Esophagus (tissue), 2 donors: ENCODE results near the gene RPS14. TPM values are rescaled to one million over a fixed set of nuclear protein-coding genes. Genes with fewer than 3 reads are reported as not detected.

Source experiments
- H3K27ac ChIP-seq, 2 donors: one replicate each; pipeline ENCODE4 v1.5.1; 2013; ENCODE audit warnings: low read depth in 2 of 2, mild to moderate bottlenecking in 2 of 2, inconsistent platforms in 1 of 2, low read length in 1 of 2, moderate library complexity in 1 of 2
- H3K27me3 ChIP-seq, 2 donors: one replicate each; pipeline ENCODE4 v1.6.1; 2013; ENCODE audit warnings: low read length in 2 of 2, control low read depth in 1 of 2, mild to moderate bottlenecking in 1 of 2; ENCODE audit not compliant: insufficient read depth in 2 of 2, control insufficient read depth in 1 of 2
- H3K36me3 ChIP-seq, 2 donors: one replicate each; pipeline ENCODE4 v1.6.1; 2013; ENCODE audit warnings: low read length in 1 of 2; ENCODE audit not compliant: control insufficient read depth in 2 of 2, insufficient read depth in 2 of 2
- H3K4me1 ChIP-seq, 2 donors: one replicate each; pipeline ENCODE4 v1.6.1; 2013; ENCODE audit warnings: low read length in 1 of 2; ENCODE audit not compliant: control insufficient read depth in 2 of 2, insufficient read depth in 2 of 2
- H3K4me3 ChIP-seq, 2 donors: one replicate each; pipeline ENCODE4 v1.5.1; 2013; ENCODE audit warnings: low read length in 2 of 2, mild to moderate bottlenecking in 2 of 2, low read depth in 1 of 2, moderate library complexity in 1 of 2
- H3K9me3 ChIP-seq, 2 donors: one replicate each; pipeline ENCODE4 v1.6.1; 2013; ENCODE audit warnings: mild to moderate bottlenecking in 2 of 2, low read depth in 1 of 2, low read length in 1 of 2, moderate library complexity in 1 of 2; ENCODE audit not compliant: control insufficient read depth in 2 of 2, insufficient read depth in 1 of 2
- WGBS, 2 donors: extraction: QIAGEN DNeasy Blood & Tissue Kit; methylation state at CpG; one replicate each; pipeline ENCODE4 v1.1.7; 2013; 5-methylcytosine and 5-hydroxymethylcytosine counted together
- polyA plus RNA-seq, 2 donors: library from polyadenylated mRNA; stranded (reverse); fragments of 200-250 nt; gene quantifications; one replicate each; pipeline ENCODE4 v1.2.3, GENCODE V29; 2013
- donor health status: healthy with polysubstance abuse.
- donor health status: Bipolar disorder and iron deficiency.

RPS14 gene
- polyA plus RNA-seq, 2 donors: 2,283 to 4,187 TPM

DNA sequence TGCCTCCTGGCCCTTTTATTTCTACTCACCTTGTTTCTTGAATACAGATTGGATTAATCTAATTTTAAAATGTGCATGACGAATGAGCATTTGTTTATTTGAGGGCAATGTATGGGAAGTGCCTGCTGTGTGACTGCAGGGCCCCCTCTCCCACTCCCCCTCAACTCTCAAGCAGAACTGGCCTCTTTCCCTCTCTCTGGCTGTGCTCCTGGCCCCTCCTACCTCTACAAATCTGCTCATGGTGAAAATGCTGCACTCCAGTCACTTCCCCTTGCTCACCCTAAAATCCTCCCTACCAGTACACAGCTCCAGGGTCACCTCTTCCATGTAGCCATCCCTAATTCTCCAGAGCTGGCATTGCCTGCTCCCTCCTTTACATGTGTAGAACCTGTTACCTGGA lies 41.2 kb upstream of the RPS14 start:
- Histone ChIP-seq H3K36me3 (peaks cover 0 to 3% of the 10 kb centered on the region in 2 donors), H3K27ac (peak overlapping the region; percentile 92 to 98), H3K27me3 (no peaks in the 10 kb centered on the region), H3K9me3 (no peaks in the 10 kb centered on the region), H3K4me3 (no peak overlapping the region), H3K4me1 (peaks cover 13 to 38% of the 10 kb centered on the region in 2 donors)
- WGBS, 2 donors: 52 to 55% methylated on average over 1 of the region's 1 CpG

DNA sequence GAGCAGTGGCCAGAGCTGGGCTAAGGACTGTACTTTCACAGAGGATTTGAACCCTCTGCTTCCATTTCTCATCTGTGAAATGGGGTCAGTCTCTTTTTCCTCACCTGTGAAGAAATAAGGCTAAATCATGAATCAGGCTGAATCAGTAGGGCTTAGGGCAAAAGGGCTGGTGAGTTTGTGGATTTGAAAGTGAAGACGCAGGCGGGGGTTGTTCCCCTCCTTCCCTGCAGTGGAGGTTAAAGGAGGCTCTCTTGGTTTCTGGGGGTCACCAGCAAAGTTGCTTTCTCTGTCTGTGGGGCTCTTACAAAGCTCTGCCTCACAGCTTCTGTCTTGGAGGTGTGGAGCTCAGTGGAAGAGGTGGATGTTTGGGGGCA lies 40.7 kb upstream of the RPS14 start:
- 57 to 76% methylated on average over 2 of the region's 2 CpGs for WGBS, 2 donors
- peaks cover 0 to 3% of the 10 kb centered on the region in 2 donors for H3K36me3 ChIP-seq
- no peaks in the 10 kb centered on the region for H3K27me3 ChIP-seq
- H3K4me3 ChIP-seq: no peak overlapping the region
- H3K27ac ChIP-seq: peak overlapping the region; percentile 92 to 98
- H3K4me1 ChIP-seq: peaks cover 13 to 38% of the 10 kb centered on the region in 2 donors
- no peaks in the 10 kb centered on the region for H3K9me3 ChIP-seq

DNA sequence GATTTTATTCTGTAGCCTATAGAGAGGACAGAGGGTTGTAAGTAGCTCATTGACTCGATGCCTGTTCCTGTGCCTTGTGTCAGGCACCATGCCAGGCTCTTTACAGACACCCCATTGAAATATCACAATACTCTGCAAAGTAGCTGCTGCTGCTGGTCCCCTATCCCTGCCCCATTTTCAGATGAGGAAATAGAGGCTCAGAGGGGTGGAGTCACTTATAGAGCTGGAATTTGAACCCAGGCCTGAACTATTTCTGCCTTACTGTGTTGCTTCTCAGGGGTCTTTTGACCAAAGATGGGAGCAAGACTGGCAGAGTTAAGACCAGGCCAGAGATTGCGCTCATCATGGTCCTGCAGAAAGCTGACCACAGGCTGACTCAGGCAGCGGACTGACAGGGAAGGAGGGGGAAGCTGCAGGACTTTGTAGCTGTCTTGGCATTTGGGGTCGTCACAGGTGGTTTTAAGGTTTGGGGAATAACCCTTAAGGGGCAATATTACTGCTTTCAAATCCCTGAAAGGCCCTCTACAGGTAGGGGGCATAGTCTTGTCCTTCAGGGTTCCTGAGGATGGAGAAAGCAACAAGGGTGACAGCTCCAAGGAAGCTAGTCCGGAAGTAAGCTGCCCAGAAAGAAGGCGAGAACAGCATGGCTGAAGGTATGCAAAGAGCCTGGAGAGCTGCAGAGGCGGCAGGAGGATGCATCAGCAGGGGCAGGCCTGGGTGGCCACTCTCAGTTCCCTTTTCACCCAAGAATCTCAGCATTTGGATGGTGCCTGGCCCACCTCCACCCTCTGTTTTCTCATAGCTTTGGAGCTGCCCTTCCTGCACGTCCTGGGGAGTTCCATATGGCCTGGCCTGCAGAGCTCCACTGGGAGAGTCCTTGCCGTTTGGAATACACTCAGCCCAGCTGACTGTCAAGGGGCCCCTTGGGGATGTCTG lies 40.1 kb upstream of the RPS14 start:
- no peak overlapping the region for H3K4me3 ChIP-seq
- 51 to 56% methylated on average over 9 of the region's 9 CpGs for WGBS, 2 donors

DNA sequence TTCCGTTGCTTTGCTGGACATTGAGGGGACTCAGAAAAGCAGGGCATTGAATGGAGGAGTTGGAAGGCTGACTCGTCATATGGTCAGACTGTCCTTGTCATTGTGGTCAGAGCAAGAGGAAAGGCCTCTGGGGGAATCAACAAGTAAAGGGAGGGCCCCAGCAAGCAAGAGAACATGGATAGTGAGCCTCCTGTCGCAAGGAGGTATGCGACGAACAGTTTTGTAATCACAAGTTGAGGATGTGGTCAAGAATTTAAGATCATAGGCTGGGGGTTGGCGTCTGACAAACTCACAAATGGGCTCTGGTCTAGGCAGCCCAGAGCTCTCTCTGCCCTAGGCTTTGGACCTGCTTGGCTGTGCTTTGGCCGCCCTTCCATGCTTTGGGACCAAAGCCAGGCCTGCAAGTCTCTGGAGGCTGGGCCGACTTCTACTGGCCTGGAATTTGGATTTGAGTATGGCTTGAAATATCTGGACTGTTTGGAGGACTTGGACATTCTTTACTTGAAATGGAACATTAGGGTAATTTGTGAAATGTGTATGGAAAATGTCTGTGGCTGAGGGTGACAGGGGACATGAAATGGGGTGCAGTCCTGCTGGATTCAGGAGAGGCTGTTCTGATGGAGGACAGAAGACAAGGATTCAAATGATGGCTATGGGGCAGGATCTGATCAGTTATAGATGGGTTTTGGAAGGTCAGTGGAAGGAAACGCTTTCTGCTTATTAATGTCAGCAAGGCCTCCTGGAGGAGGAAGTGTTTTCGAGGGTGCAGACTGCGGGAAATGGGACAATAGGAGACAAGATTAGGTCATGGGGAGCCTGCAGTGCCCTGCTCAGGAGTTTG lies 39.2 kb upstream of the RPS14 start:
- Histone ChIP-seq H3K4me3 (no peak overlapping the region), H3K27me3 (no peaks in the 10 kb centered on the region), H3K36me3 (peaks cover 0 to 3% of the 10 kb centered on the region in 2 donors), H3K27ac (peak overlapping the region; percentile 92 to 98), H3K9me3 (no peaks in the 10 kb centered on the region), H3K4me1 (peaks cover 13 to 42% of the 10 kb centered on the region in 2 donors)
- WGBS, 2 donors: 28 to 34% methylated on average over 11 of the region's 11 CpGs

More for the DNA sequence above, 40.1 kb upstream of the RPS14 start:
- Histone ChIP-seq H3K4me1 (peaks cover 13 to 42% of the 10 kb centered on the region in 2 donors), H3K27ac (peak overlapping the region; percentile 92 to 98), H3K9me3 (no peaks in the 10 kb centered on the region), H3K27me3 (no peaks in the 10 kb centered on the region), H3K36me3 (peaks cover 0 to 3% of the 10 kb centered on the region in 2 donors)

DNA sequence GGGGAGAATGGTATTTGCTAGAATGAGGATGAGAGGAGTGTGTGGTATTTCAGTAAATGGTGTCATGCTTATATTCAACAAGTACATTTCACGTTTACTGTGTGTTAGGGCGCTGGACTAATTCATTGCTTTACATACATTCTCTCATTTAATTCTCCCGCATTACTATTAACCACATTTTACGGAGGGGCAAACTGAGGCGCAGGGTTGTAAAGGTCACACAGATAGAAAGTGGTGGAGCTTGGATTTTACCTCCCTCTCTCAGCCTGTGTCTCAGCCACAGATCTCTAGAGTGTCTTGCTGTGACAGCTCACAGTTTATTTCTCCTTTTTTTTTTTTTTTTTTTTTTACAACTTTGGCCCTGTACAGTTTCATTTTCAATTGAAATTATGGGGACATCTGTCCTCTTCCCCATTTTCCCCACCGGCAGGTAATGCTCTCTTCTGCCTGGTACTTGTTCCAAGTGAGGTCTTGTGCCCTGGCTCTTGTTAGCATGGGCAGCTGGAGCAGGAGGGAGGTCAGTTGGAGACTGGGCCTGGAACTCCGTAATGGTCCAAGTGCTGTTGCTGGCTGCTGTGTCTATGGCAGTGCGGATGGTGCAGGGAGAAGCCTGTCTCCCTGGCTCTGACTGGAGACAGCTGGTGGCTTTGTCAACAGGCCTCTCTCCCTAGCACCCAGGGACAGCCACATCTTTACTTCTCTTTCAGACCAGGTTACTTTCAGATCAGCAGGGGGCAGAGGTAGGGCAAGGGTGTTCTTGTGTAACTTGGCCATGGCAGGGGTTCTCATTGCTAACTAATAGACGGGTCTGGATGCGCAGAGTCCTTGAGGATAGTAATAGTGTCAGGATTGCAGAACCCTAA lies 37.9 kb upstream of the RPS14 start:
- H3K4me1 ChIP-seq: peaks cover 13 to 39% of the 10 kb centered on the region in 2 donors
- peak overlapping the region; percentile 68 to 94 for H3K4me3 ChIP-seq
- 28 to 35% methylated on average over 10 of the region's 10 CpGs for WGBS, 2 donors
- H3K27ac ChIP-seq: peak overlapping the region; percentile 92 to 98
- H3K27me3 ChIP-seq: no peaks in the 10 kb centered on the region
- peaks cover 0 to 3% of the 10 kb centered on the region in 2 donors for H3K36me3 ChIP-seq
- H3K9me3 ChIP-seq: no peaks in the 10 kb centered on the region

DNA sequence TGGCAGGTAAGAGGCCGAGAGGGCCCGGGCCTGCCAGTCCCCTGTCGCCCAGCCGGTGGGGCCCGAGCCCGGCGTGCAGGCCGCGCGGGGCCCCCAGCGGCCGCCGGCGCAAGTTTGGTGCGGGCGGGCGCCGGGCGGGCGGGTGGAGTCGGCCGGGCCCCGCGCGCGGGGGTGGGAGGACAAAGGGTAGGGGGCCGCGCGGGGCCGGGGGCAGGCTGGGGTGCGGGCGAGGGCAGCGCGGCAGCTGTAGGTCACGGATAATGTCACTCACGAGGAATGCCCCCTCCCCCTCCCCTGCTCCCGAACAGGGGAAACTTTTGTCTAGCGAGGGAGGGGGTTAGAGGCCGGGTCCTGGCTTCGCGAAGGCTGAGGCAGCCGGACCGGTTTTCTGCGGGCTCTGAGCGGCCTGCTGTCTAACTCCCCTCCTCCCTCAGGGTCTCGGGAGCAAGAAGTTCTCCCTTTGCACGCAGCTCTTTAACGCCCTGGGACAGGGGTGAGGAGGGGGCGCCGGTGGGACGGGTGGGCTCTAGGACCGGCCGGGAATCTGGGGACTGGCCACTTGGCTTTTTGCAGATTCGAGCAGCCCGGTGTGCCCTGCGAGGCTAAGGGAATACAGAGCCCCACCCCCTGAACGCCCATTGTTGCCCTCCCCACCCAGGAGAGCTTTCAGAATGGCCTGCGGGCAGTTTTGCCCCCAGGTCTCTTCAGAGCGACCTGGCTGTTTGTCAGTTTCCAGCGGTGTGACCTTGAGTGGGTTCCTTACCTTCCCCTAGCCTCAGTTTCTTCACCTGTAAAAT lies 37.1 kb upstream of the RPS14 start:
- 1 to 4% methylated on average over 34 to 60 of the region's 60 CpGs for WGBS, 2 donors
- Histone ChIP-seq H3K27me3 (no peaks in the 10 kb centered on the region), H3K4me3 (peak overlapping the region; percentile 68 to 94), H3K9me3 (no peaks in the 10 kb centered on the region), H3K4me1 (peaks cover 12 to 38% of the 10 kb centered on the region in 2 donors), H3K27ac (peak overlapping the region; percentile 92 to 98), H3K36me3 (no peaks in the 10 kb centered on the region)

DNA sequence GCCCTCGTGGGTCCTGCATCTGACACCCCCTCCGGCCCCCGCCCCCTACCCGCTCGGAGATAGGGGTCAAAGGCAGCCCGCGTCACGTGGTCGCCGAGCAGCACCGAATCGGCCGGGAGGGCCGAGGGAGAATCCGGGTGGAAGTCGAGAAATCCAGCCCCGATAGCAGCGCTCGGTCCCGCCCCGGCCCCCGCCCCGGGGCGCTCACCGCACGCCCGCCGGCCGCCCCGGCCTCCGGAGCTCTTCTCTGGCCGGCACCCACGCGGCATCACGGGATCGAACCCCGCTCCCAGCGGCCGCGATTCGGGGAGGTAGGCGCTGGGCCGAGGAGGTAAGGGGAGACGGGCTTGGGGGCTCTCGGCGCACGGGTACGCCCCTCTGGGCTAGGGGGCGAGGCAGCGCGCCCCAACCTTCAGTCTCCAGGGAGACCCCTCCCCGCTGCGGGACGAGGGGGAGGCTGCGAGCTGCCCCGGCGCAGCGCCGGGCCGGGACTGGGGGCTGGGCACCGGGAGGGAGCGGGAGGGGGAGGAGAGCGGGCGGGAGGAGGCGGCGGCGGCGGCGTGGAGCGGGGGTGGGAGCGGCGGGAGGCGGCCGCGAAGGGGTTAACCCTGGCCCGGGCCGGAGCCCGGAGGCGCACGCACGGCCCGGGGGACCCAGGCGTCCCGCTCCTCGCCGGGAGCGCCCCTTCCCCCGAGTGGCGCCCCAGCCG lies 36.3 kb upstream of the RPS14 start:
- H3K27me3 ChIP-seq: no peaks in the 10 kb centered on the region
- 0 to 1% methylated on average over 60 to 90 of the region's 90 CpGs for WGBS, 2 donors
- peaks cover 13 to 36% of the 10 kb centered on the region in 2 donors for H3K4me1 ChIP-seq
- H3K9me3 ChIP-seq: no peaks in the 10 kb centered on the region
- H3K27ac ChIP-seq: peak overlapping the region; percentile 92 to 98
- no peaks in the 10 kb centered on the region for H3K36me3 ChIP-seq
- H3K4me3 ChIP-seq: peak overlapping the region; percentile 68 to 94

DNA sequence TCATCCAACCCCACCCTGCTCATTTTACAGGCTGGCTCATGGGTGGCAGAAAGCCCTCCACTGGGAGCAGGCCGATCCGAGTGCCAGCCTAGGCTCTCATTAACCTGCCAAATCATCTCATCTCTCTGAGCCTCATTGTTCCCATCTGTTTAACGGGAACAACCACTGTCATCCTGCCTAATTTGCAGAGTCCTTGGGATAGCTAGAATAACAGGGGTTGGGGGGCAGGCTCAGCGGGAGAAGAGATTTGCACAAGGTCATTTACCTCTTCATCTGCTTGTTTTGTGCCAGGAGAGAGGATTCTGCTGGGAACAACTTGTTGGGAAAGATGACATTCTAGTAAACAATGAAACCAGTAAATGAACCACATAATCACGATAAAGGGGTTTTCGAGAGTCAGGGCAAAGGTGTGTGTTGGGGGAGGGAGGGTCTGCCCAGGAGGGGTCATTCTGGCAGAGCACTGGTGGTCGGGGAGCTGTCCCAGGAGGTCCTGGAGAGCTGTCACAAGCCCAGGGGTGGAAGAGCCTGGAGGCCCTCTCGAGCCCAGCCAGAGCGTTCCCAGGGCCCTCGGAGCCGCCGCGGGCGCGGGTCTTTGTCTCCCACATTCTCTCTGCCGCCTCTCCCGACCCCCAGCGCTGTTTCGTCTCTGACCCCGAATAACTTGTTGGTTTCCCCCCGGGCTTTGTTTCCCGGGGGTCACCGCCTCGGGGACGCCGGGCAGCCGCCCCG lies 35.6 kb upstream of the RPS14 start:
- H3K4me3 ChIP-seq: peak overlapping the region; percentile 68 to 94
- no peaks in the 10 kb centered on the region for H3K9me3 ChIP-seq
- H3K36me3 ChIP-seq: no peaks in the 10 kb centered on the region
- peaks cover 13 to 29% of the 10 kb centered on the region in 2 donors for H3K4me1 ChIP-seq
- peak overlapping the region; percentile 92 to 98 for H3K27ac ChIP-seq
- H3K27me3 ChIP-seq: no peaks in the 10 kb centered on the region
- 16 to 20% methylated on average over 27 to 28 of the region's 28 CpGs for WGBS, 2 donors
